GM18951 (cell line): ENCODE data around the gene PLCH2.

Experiments used
- POLR2A ChIP-seq: IDR thresholded peaks from 4 replicates; pipeline ENCODE4 v1.6.1; 2011; ENCODE audit warnings: mild to moderate bottlenecking; ENCODE audit not compliant: insufficient read length, insufficient read depth; ENCODE audit errors: extremely low read depth
- in situ Hi-C: fragments of 300-500 bp; cut with MboI; formaldehyde crosslinking; loops from one replicate; pipeline ENCODE4 v1.12.0; 2022; ENCODE audit warnings: low sequenced_read_pairs, mixed read lengths, inconsistent platforms; ENCODE audit not compliant: unreplicated experiment

Gene PLCH2, protein sequence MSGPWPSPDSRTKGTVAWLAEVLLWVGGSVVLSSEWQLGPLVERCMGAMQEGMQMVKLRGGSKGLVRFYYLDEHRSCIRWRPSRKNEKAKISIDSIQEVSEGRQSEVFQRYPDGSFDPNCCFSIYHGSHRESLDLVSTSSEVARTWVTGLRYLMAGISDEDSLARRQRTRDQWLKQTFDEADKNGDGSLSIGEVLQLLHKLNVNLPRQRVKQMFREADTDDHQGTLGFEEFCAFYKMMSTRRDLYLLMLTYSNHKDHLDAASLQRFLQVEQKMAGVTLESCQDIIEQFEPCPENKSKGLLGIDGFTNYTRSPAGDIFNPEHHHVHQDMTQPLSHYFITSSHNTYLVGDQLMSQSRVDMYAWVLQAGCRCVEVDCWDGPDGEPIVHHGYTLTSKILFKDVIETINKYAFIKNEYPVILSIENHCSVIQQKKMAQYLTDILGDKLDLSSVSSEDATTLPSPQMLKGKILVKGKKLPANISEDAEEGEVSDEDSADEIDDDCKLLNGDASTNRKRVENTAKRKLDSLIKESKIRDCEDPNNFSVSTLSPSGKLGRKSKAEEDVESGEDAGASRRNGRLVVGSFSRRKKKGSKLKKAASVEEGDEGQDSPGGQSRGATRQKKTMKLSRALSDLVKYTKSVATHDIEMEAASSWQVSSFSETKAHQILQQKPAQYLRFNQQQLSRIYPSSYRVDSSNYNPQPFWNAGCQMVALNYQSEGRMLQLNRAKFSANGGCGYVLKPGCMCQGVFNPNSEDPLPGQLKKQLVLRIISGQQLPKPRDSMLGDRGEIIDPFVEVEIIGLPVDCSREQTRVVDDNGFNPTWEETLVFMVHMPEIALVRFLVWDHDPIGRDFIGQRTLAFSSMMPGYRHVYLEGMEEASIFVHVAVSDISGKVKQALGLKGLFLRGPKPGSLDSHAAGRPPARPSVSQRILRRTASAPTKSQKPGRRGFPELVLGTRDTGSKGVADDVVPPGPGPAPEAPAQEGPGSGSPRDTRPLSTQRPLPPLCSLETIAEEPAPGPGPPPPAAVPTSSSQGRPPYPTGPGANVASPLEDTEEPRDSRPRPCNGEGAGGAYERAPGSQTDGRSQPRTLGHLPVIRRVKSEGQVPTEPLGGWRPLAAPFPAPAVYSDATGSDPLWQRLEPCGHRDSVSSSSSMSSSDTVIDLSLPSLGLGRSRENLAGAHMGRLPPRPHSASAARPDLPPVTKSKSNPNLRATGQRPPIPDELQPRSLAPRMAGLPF (N-terminal part only)

DNA sequence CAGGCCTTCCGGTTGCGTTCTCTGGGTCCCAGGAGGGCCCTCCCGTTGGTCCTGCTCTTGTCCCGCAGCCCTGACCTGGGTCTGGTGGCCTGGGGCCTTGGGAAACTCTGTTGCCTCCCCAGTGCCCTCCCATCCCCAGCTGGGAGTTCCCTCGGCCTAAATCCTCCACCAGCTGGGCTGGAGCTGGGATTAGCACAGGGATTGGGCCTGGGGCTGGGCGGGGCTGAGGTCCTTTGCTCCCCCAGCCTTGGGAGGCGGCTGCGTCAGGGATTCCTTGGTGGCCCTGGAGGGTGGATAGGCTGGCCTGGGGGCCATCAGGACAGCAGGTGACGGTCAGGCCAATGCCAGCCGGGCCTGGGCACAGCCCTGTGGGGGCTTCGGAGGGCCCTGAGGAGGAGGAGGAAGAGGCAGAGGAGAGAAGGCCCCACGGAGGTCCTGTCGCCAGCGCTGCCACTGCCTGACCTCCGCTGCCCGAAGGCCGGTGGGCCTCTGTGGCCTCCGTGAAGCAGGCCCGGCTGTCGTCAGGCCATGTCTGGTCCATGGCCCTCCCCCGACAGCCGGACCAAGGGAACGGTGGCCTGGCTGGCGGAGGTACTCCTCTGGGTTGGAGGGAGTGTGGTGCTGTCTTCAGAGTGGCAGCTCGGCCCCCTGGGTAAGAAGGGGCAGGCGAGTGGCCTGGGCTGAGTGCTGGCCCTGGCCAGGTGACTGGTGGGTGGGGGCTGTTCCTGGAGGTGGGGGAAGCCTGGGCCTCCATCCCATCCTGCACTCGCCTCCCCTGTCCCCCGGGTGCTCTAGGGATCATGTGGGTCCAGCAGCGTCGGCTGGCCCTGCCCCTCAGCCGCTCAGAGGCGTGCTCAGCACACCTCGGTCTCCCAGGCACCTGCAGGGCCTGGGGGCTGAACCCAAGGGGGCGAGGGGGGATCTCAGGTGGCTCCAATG lies at the start of gene PLCH2:
Gene PLCH2 (plus strand): TSS at position 229 of the 939 bp plus-strand sequence. CDS start 300 bp downstream, at position 529.
- in situ Hi-C loops, result no loop called here
- TF ChIP-seq POLR2A, result no peak

DNA sequence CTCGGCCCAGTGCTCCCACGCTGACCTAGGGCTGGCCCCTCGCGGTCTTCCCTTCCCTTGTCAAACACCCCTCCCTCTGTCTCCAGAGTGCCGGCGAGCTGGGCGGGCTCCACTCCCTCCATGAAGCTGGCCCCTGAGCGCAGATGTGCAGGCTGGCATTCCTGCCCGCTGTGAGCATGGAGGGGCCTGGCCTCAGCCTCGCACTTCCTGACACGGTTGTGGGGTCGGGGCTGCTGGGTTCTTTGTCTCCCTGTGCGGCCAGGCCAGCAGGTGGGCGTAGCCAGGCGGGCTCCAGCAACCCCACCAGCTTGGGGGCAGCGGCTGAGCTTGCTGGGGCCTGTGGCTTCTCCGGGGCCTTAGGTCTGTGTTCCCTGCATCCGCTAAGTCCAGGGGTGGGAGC lies 49.5 kb upstream of the PLCH2 start:
- in situ Hi-C loops, result loop anchor here (10.0 kb wide), 1 partner anchor 358 kb away; no protein-coding TSS in a partner anchor
- TF ChIP-seq POLR2A, result no peak

DNA sequence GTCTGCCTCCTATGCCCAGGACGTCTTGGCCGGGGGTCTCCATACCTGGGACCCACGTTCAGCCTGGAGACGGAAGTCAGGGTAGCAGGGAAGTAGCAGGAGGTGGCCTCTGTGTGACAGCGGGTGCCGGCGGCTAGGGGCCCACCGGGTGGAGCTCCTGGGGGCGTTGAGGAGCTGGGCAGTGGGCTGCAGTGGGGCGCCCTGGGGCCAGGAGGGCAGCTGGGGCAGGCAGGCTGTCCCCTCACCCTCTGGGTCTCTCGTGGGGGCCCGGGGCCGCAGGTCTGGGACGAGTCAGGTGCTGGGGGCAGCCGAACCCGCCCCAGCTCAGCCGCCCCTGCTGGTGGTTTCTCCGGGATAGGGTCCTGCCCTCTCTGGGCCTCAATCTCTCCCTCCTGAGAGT lies 49.0 kb upstream of the PLCH2 start:
- in situ Hi-C loops, result loop anchor here (10.0 kb wide), 1 partner anchor 358 kb away; no protein-coding TSS in a partner anchor

DNA sequence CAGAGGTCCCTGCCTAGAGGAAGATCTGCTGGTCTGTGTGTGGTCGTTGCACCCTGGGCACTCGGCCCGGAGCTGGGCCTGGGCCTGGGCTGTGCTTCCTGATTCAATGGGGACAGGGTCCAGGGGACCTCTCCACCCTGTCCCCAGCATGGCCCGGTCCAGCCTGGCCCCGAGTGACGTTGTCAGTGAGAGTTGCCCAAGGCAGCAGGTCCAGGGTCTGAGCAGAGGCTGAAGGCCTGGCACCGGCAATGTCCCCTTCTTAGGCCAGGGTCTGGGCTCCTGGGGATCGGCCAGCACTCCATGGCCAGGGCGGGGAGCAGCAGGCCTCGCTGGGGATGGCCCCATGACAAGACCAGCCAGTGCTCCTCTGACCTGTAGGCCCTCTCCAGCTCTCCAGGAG lies 48.1 kb upstream of the PLCH2 start:
- in situ Hi-C loops, result loop anchor here (10.0 kb wide), 1 partner anchor 357 kb away; no protein-coding TSS in a partner anchor
- no peak for TF ChIP-seq POLR2A

More for the DNA sequence above, 49.0 kb upstream of the PLCH2 start:
- no peak for TF ChIP-seq POLR2A

DNA sequence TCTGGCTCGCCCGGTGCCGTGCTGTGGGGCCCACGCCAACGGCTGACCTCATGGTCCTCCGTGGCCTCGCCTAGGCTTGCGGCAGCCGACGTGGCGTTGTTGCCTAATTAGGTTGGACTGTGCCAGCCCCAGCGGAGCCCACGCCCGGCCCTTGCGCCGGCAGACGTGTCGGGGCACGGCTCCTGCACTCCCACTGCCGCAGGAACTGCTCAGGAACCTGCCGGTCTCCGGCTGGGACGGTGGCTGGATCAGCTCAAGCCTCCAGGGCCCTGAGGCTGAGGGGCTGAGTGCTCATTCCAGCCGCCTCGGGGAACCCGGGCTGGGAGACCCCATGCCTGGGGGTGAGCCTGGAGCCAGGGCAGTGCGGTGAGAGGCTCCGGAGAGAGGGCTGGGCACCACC lies 47.6 kb upstream of the PLCH2 start:
- TF ChIP-seq POLR2A, result no peak
- in situ Hi-C loops, result loop anchor here (10.0 kb wide), 1 partner anchor 356 kb away; no protein-coding TSS in a partner anchor

DNA sequence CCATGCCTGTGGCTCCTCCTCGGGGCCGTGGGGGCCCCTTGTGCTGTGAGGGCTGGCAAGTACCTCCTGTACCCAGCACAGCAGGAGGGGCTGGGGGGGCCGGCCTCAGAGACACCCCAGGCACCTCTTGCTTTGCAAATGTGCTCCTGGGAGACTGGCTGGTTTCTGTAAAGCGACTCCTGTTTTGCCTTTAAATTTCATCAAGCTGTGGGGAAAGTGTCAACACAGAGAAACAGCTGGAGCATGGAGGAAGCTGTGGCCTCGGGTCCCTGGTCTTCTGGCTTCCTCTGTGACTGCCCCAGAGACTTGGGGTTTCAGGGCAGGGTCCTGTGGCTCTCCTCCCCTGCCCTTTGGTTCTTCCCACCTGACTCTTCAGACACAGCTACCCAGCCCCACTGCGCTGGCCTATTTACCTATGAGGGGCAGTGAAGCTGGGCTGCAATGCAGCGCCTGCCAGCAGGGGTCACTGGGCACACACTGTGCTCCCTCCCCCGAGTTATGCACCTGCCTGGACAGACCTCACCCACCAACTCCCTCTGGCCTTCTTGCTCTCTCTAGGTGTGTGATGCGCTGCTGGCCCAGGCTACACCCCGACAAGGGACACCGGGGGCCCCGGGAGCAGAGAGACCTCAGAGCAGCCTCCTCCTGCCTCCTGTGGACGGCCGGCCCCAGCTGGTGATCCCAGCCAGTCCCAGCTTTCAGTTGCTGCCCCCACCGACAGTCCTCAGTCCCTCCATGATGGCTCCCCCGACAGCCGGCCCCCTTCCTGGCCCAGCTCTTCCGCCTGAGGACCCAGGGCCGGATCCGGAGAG lies 46.1 kb upstream of the PLCH2 start:
- TF ChIP-seq POLR2A, result no peak
- in situ Hi-C loops, result loop anchor here (10.0 kb wide), 1 partner anchor 355 kb away; no protein-coding TSS in a partner anchor

DNA sequence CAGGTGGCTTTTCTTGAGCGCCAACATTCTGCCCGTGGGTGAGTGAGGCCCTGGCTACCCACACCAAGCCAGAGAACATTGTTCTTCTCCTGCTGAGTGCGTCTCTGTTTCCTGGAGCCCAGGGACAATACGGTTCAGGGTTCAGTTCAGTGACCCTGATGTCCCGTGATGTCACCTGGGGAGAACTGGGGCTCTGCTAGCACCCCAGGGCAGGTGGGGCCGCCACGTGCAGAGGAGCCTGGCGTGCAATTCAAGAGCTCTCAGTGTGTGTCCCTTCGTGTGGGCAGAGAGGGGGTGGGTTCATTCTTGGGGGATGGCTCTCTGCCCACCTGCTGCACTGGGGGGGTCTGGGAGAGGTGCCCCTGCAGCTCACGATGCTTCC lies 45.5 kb upstream of the PLCH2 start:
- in situ Hi-C loops, result no loop called here
- TF ChIP-seq POLR2A, result no peak

DNA sequence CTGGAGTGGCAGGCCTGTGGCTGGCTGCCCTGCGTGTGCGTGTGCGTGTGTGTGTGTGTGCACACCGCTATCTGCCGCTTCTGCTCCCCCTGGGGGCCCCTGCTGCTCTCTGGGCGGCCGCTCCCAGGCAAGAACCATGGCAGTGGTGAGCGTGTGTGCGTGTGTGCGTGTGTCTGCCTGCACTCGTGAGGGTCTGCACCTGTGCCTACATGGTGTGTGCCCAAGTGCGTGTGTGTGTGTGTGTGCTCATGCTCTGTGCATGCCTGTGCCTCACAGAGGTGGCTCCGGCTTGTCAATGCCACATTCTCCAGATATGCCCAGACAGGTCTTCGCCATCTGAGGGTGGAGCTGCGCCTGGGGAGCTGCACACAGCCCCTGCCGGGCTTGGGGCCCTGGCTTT lies 45.0 kb upstream of the PLCH2 start:
- TF ChIP-seq POLR2A, result no peak
- in situ Hi-C loops, result no loop called here

DNA sequence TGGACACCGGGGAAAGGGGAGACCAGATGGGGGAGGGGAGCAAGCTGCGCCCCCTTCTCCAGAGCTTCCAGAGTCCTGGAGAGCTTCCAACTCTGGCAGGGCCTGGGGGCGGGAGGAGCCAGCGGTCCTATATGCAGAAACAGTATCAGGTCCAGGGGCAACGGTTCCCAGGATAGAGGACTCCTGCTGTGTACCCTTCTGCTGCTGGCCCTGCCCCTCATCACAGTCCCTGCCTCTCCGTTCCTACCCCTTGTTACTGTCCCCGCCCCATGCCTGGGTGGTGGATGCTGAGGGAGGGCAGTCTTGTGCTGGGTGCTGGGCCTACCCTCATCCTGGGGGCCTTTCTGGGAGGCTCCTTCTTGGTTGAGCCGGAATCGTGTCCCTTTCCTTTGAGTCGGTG lies 44.6 kb upstream of the PLCH2 start:
- no peak for TF ChIP-seq POLR2A
- in situ Hi-C loops, result no loop called here

DNA sequence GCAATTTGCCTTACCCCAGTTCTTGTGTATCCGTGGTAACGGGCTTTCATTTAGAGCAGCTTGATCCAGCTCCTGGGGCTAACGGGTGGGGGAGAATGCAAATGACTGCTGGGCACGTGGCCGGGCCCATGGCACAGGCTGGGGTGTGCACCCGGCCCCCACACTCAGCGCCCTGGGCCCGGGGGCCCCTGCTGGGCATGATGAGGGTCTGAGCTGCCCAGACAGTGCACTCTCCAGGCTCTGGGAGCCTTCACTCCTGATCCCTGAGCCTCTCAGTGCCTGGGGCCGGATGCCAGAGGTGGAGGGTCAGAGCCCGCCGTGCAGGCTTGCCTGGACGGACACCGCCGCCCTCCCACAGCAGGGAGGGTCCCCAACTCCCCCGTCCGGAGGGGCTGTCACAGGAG lies 43.6 kb upstream of the PLCH2 start:
- no peak for TF ChIP-seq POLR2A
- in situ Hi-C loops, result no loop called here

DNA sequence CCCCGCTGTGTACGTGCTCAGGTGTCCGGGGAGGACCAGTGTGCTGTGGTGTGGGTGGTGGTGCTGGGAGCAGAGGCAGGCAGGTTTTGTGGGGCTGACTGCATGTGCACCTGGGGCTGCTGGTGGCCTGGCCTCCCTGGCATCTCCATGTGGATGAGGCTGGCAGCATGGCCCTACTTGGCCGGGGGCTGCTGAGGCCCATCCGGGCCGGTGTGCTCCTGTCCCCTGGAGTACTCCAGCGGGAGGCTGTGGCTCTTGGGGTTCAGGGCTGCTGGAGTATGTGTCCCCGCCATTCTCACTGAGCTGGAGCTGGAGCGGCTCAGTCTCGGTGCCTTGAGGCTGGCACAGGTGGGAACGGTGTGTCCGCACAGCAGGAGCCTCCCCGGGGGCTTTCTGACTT lies 42.9 kb upstream of the PLCH2 start:
- no peak for TF ChIP-seq POLR2A
- in situ Hi-C loops, result no loop called here
